HEK293 (cell line): ENCODE results near the gene AGXT2.

ENCODE experiments used
- CTCF ChIA-PET: fragments of 350-600 bp; formaldehyde crosslinking; extraction: SDS; loops from one replicate; lab custom pipeline; 2021; ENCODE audit warnings: antibody characterized with exemption; lab: Yijun Ruan, JAX
- POLR2A ChIA-PET: fragments of 300-600 bp; formaldehyde crosslinking; extraction: SDS; loops from one replicate; lab custom pipeline; 2020; ENCODE audit warnings: antibody characterized with exemption, inconsistent platforms; lab: Yijun Ruan, JAX
- H3K27ac ChIP-seq: fragments of 200-500 bp; sonication (Bioruptor generic); 2 replicates; pipeline ENCODE4 v1.5.1; 2014; ENCODE audit warnings: low read depth, low read length, control low read depth, inconsistent platforms; ENCODE audit errors: extremely low read depth
- H3K36me3 ChIP-seq, 2 experiments: fragments of 200-500 bp in 1 of 2; sonication (Bioruptor generic) in 1 of 2; 1 replicate in 1 of 2; 2 replicates in 1 of 2; pipeline ENCODE4 v1.5.1; 2014 to 2017; ENCODE audit warnings: inconsistent platforms in 2 of 2, low read length in 2 of 2; ENCODE audit not compliant: control insufficient read depth in 2 of 2, insufficient read depth in 1 of 2
- H3K4me1 ChIP-seq: fragments of 200-500 bp; sonication (Bioruptor generic); 2 replicates; pipeline ENCODE4 v1.5.1; 2014; ENCODE audit warnings: mild to moderate bottlenecking, low read length, inconsistent platforms; ENCODE audit not compliant: control insufficient read depth, insufficient read depth
- H3K4me3 ChIP-seq: 2 replicates; pipeline ENCODE4 v1.5.1; 2011; ENCODE audit warnings: low read depth, mild to moderate bottlenecking, control low read depth, low read length, moderate library complexity
- H3K9me3 ChIP-seq: fragments of 200-500 bp; sonication (Bioruptor generic); 2 replicates; pipeline ENCODE4 v1.5.1; 2014; ENCODE audit warnings: low read depth, low read length, inconsistent platforms; ENCODE audit not compliant: control insufficient read depth, insufficient read depth
- PBX3 ChIP-seq: sonication (generic); formaldehyde crosslinking; IDR thresholded peaks from 2 replicates; pipeline ENCODE4 v1.8.1; 2022; ENCODE audit warnings: mild to moderate bottlenecking, moderate library complexity, missing genetic modification reagents
- PRDM1 ChIP-seq: fragments of 450-650 bp; formaldehyde crosslinking; IDR thresholded peaks from 2 replicates; pipeline ENCODE4; 2016; ENCODE audit warnings: missing biosample characterization, missing genetic modification characterization
- PRDM2 ChIP-seq: fragments of 450-650 bp; formaldehyde crosslinking; IDR thresholded peaks from 2 replicates; pipeline ENCODE4 v1.5.1; 2016; ENCODE audit warnings: missing biosample characterization, missing genetic modification characterization, borderline replicate concordance
- ZBTB20 ChIP-seq: fragments of 450-650 bp; formaldehyde crosslinking; IDR thresholded peaks from 2 replicates; pipeline ENCODE4 v1.5.1; 2016; ENCODE audit warnings: missing biosample characterization, missing genetic modification characterization
- ZBTB7A ChIP-seq: fragments of 450-650 bp; formaldehyde crosslinking; IDR thresholded peaks from 2 replicates; pipeline ENCODE4 v1.5.1; 2016; ENCODE audit warnings: low read depth, missing biosample characterization, missing genetic modification characterization
- ZFP3 ChIP-seq: fragments of 450-650 bp; formaldehyde crosslinking; IDR thresholded peaks from 2 replicates; pipeline ENCODE4 v1.5.1; 2016; ENCODE audit warnings: low read depth, missing biosample characterization, missing genetic modification characterization
- ZIC2 ChIP-seq: fragments of 450-650 bp; formaldehyde crosslinking; IDR thresholded peaks from 2 replicates; pipeline ENCODE4 v1.5.1; 2016; ENCODE audit warnings: missing biosample characterization, missing genetic modification characterization
- ZNF133 ChIP-seq: fragments of 450-650 bp; formaldehyde crosslinking; IDR thresholded peaks from 2 replicates; pipeline ENCODE4 v1.5.1; 2016; ENCODE audit warnings: missing biosample characterization, missing genetic modification characterization
- ZNF175 ChIP-seq: fragments of 450-650 bp; formaldehyde crosslinking; IDR thresholded peaks from 2 replicates; pipeline ENCODE4 v1.5.1; 2016; ENCODE audit warnings: missing biosample characterization, missing genetic modification characterization
- ZNF266 ChIP-seq: fragments of 450-650 bp; formaldehyde crosslinking; IDR thresholded peaks from 2 replicates; pipeline ENCODE4 v1.5.1; 2016; ENCODE audit warnings: missing biosample characterization, missing genetic modification characterization, low read depth
- ZNF280C ChIP-seq: fragments of 450-650 bp; formaldehyde crosslinking; IDR thresholded peaks from 2 replicates; pipeline ENCODE4 v1.5.1; 2016; ENCODE audit warnings: missing biosample characterization, missing genetic modification characterization
- ZNF48 ChIP-seq: fragments of 450-650 bp; formaldehyde crosslinking; IDR thresholded peaks from 2 replicates; pipeline ENCODE4 v1.5.1; 2016; ENCODE audit warnings: missing biosample characterization, missing genetic modification characterization
- ZNF518A ChIP-seq: fragments of 450-650 bp; formaldehyde crosslinking; conservative IDR thresholded peaks from 2 replicates; pipeline ENCODE4 v1.5.1; 2016; ENCODE audit warnings: low read depth, missing biosample characterization, missing genetic modification characterization
- ZNF530 ChIP-seq: fragments of 450-650 bp; formaldehyde crosslinking; IDR thresholded peaks from 2 replicates; pipeline ENCODE4 v1.5.1; 2016; ENCODE audit warnings: low read depth, missing biosample characterization, missing genetic modification characterization
- ZNF704 ChIP-seq: fragments of 450-650 bp; formaldehyde crosslinking; IDR thresholded peaks from 2 replicates; pipeline ENCODE4 v1.5.1; 2016; ENCODE audit warnings: missing biosample characterization, missing genetic modification characterization

The AGXT2 gene

GRCh38 chr5:35044649-35045048 lies 3.1 kb downstream of the AGXT2 start:
- POLR2A ChIA-PET: no interaction called here
- Histone ChIP-seq H3K27ac (no peak overlapping the region), H3K36me3 (no peaks in the 10 kb centered on the region)

GRCh38 chr5:35042781-35043180 lies 5.0 kb downstream of the AGXT2 start:
- no peaks in the 10 kb centered on the region for H3K9me3 ChIP-seq
- no peak overlapping the region for H3K4me3 ChIP-seq
- CTCF ChIA-PET: interaction anchor here (1.0 to 1.1 kb wide), 2 partner anchors 39 to 41 kb away, joined by 3 to 4 read pairs; no protein-coding TSS in a partner anchor
- H3K27ac ChIP-seq: no peak overlapping the region
- POLR2A ChIA-PET: no interaction called here
- no peaks in the 10 kb centered on the region for H3K36me3 ChIP-seq
- TF ChIP-seq PRDM2 (tag by site-specific recombination) (no peak), ZIC2 (tag by site-specific recombination) (no peak), ZNF704 (tag by site-specific recombination) (no peak), ZNF266 (tag by site-specific recombination) (no peak), ZNF530 (tag by site-specific recombination) (no peak), ZNF280C (tag by site-specific recombination) (no peak), PRDM1 (tag by site-specific recombination) (no peak), ZNF518A (tag by site-specific recombination) (no peak), PBX3 (CRISPR knock-in tag) (no peak), ZNF133 (tag by site-specific recombination) (no peak), ZBTB7A (tag by site-specific recombination) (no peak), ZNF175 (no peak), ZFP3 (tag by site-specific recombination) (no peak), ZBTB20 (tag by site-specific recombination) (no peak)
- H3K4me1 ChIP-seq: no peaks in the 10 kb centered on the region

More at GRCh38 chr5:35044649-35045048, 3.1 kb downstream of the AGXT2 start:
- no peaks in the 10 kb centered on the region for H3K4me1 ChIP-seq
- no peak overlapping the region for H3K4me3 ChIP-seq
- CTCF ChIA-PET: interaction anchor here (0.9 kb wide), 1 partner anchor 19 kb away, joined by 4 read pairs; no protein-coding TSS in a partner anchor
- TF ChIP-seq ZNF48 (tag by site-specific recombination): no peak
- no peaks in the 10 kb centered on the region for H3K9me3 ChIP-seq
